Aorta (tissue), 5 donors: ENCODE data around the gene PLOD3. TPM values are rescaled to one million over a fixed set of nuclear protein-coding genes. Genes with fewer than 3 reads are reported as not detected.

ENCODE experiments used
- ATAC-seq: fragments of 200-7000 bp; cut with Tn5 transposase; one replicate; pipeline ENCODE4 v1.9.1; 2022; ENCODE audit warnings: moderate library complexity; ENCODE audit not compliant: low FRiP score
- DNase-seq, 2 donors: peaks; one replicate each; pipeline ENCODE4 v3.0.0-alpha.2; 2020
- H3K27ac ChIP-seq, 2 donors: one replicate each; pipeline ENCODE4 v1.5.1; 2013; ENCODE audit warnings: low read length in 2 of 2, mild to moderate bottlenecking in 2 of 2, moderate library complexity in 2 of 2, control low read depth in 1 of 2, inconsistent platforms in 1 of 2, low read depth in 1 of 2
- H3K27me3 ChIP-seq, 2 donors: one replicate each; pipeline ENCODE4 v1.6.1; 2013; ENCODE audit warnings: control low read depth in 1 of 2, low read length in 1 of 2, mild to moderate bottlenecking in 1 of 2, moderate library complexity in 1 of 2; ENCODE audit not compliant: insufficient read depth in 2 of 2, control insufficient read depth in 1 of 2
- H3K36me3 ChIP-seq, 2 donors: one replicate each; pipeline ENCODE4 v1.6.1; 2013; ENCODE audit warnings: control low read depth in 1 of 2, low read length in 1 of 2, mild to moderate bottlenecking in 1 of 2; ENCODE audit not compliant: insufficient read depth in 2 of 2, control insufficient read depth in 1 of 2
- H3K4me1 ChIP-seq, 2 donors: one replicate each; pipeline ENCODE4 v1.6.1; 2013; ENCODE audit warnings: low read length in 2 of 2, control low read depth in 1 of 2, mild to moderate bottlenecking in 1 of 2, moderate library complexity in 1 of 2; ENCODE audit not compliant: insufficient read depth in 2 of 2, control insufficient read depth in 1 of 2
- H3K4me3 ChIP-seq, 2 donors: one replicate each; pipeline ENCODE4 v1.5.1; 2013; ENCODE audit warnings: low read length in 2 of 2, control low read depth in 1 of 2, mild to moderate bottlenecking in 1 of 2
- H3K9me3 ChIP-seq: one replicate; pipeline ENCODE4 v1.6.1; 2013; ENCODE audit warnings: mild to moderate bottlenecking, low read length; ENCODE audit not compliant: control insufficient read depth
- WGBS, 2 donors: extraction: QIAGEN DNeasy Blood & Tissue Kit; methylation state at CpG; one replicate each; pipeline ENCODE4 v1.1.7; 2013; 5-methylcytosine and 5-hydroxymethylcytosine counted together
- intact Hi-C, 2 donors: fragments of 100-400 bp; cut with DNase I; formaldehyde crosslinking; loops; one replicate each; pipeline versions ENCODE4 v1.14.2 to v1.15.0; 2022
- polyA plus RNA-seq, 2 donors: library from polyadenylated mRNA; stranded (reverse); fragments of 200-250 nt; gene quantifications; one replicate each; pipeline ENCODE4 v1.2.3, GENCODE V29; 2013
- total RNA-seq, 2 donors: library from RNA; stranded (reverse); fragmentation: NEBNext Ultra II Directional; extraction: Animal tissue kit (Norgen Biotek cat#: 25700); gene quantifications; one replicate each; pipeline ENCODE4 v1.2.1, GENCODE V29; 2021
- donor health status: healthy with polysubstance abuse.
- donor health status: Bipolar disorder and iron deficiency.
- donor health status: DM: no; HTN: no; CAD: no.
- donor health status: DM: no; HTN: no; CAD: no.
- donor health status: DM: yes; HTN: yes; CAD: no.

PLOD3 gene
- total and polyA plus RNA-seq, 4 donors, result 27.2 to 70.6 (median 50.1) TPM

GRCh38 chr7:101165958-101166647, 51.3 kb downstream of the PLOD3 start:
- DNase-seq, result no peak
- peaks cover 0 to 11% of the 10 kb centered on the region in 2 donors for H3K27me3 ChIP-seq
- H3K4me3 ChIP-seq, result no peak overlapping the region
- H3K4me1 ChIP-seq, result no peaks in the 10 kb centered on the region
- WGBS, 2 donors, result 1% methylated on average over 33 to 38 of the region's 38 CpGs
- ATAC-seq, result no peak
- no peak overlapping the region for H3K27ac ChIP-seq
- intact Hi-C loops, result loop anchor here in 1 of 2 donors (10.0 kb wide), 1 partner anchor 271 kb away; the partner anchor contains the start of gene ACHE
- no peaks in the 10 kb centered on the region for H3K36me3 ChIP-seq
- H3K9me3 ChIP-seq, result no peaks in the 10 kb centered on the region

- H3K9me3 ChIP-seq, result no peaks in the 10 kb centered on the region
- peaks cover 0 to 11% of the 10 kb centered on the region in 2 donors for H3K27me3 ChIP-seq
- intact Hi-C loops, result loop anchor here in 1 of 2 donors (10.0 kb wide), 1 partner anchor 271 kb away; the partner anchor contains the start of gene ACHE
- H3K27ac ChIP-seq, result no peak within 1 kb of the TSS
- H3K4me1 ChIP-seq, result no peaks in the 10 kb centered on the region
- WGBS, 2 donors, result 2% methylated on average over 69 to 74 of the region's 74 CpGs
- ATAC-seq, result peak; percentile 92
- peak; percentile 95 to 98 for DNase-seq
- no peaks in the 10 kb centered on the region for H3K36me3 ChIP-seq
- no peak within 1 kb of the TSS for H3K4me3 ChIP-seq
Observed at GRCh38 chr7:101165075-101165957, 52.1 kb downstream of the PLOD3 start, which contains the start of gene VGF. TSS of gene VGF (minus strand) at chr7:101165569. CDS start at chr7:101164843, 726 bp downstream.

- peak in 1 of 2 donors; percentile 81 for DNase-seq
- intact Hi-C loops, result loop anchor here in 1 of 2 donors (10.0 kb wide), 1 partner anchor 269 kb away; the partner anchor contains the start of gene ACHE
Observed at GRCh38 chr7:101164071-101164840, 53.1 kb downstream of the PLOD3 start.

GRCh38 chr7:101163279-101164070, 53.9 kb downstream of the PLOD3 start:
- peaks cover 2% of the 10 kb centered on the region in 2 donors for H3K36me3 ChIP-seq
- no peak for DNase-seq
- H3K27me3 ChIP-seq, result peaks cover 0 to 11% of the 10 kb centered on the region in 2 donors
- 1% methylated on average over 56 to 92 of the region's 92 CpGs for WGBS, 2 donors
- intact Hi-C loops, result loop anchor here in 1 of 2 donors (10.0 kb wide), 1 partner anchor 269 kb away; the partner anchor contains the start of gene ACHE
- no peaks in the 10 kb centered on the region for H3K9me3 ChIP-seq
- H3K4me1 ChIP-seq, result no peaks in the 10 kb centered on the region
- no peak overlapping the region for H3K27ac ChIP-seq
- ATAC-seq, result no peak
- H3K4me3 ChIP-seq, result peak overlapping the region in 1 of 2 donors; percentile 2

More at GRCh38 chr7:101164071-101164840, 53.1 kb downstream of the PLOD3 start:
- H3K36me3 ChIP-seq, result no peaks in the 10 kb centered on the region
- H3K4me3 ChIP-seq, result no peak overlapping the region
- WGBS, 2 donors, result 1 to 2% methylated on average over 74 to 75 of the region's 75 CpGs
- no peak overlapping the region for H3K27ac ChIP-seq
- no peaks in the 10 kb centered on the region for H3K9me3 ChIP-seq
- peaks cover 0 to 11% of the 10 kb centered on the region in 2 donors for H3K27me3 ChIP-seq
- no peak for ATAC-seq
- no peaks in the 10 kb centered on the region for H3K4me1 ChIP-seq

- H3K9me3 ChIP-seq, result no peaks in the 10 kb centered on the region
- DNase-seq, result no peak
- no peak for ATAC-seq
- peak overlapping the region in 1 of 2 donors; percentile 2 for H3K4me3 ChIP-seq
- intact Hi-C loops, result loop anchor here in 1 of 2 donors (10.0 kb wide), 1 partner anchor 268 kb away; the partner anchor contains the start of gene ACHE
- 5 to 11% methylated on average over 28 to 74 of the region's 74 CpGs for WGBS, 2 donors
- H3K27me3 ChIP-seq, result peaks cover 0 to 11% of the 10 kb centered on the region in 2 donors
- H3K27ac ChIP-seq, result no peak overlapping the region
- peaks cover 2% of the 10 kb centered on the region in 2 donors for H3K36me3 ChIP-seq
- H3K4me1 ChIP-seq, result no peaks in the 10 kb centered on the region
Observed at GRCh38 chr7:101162551-101163278, 54.7 kb downstream of the PLOD3 start.

DNA sequence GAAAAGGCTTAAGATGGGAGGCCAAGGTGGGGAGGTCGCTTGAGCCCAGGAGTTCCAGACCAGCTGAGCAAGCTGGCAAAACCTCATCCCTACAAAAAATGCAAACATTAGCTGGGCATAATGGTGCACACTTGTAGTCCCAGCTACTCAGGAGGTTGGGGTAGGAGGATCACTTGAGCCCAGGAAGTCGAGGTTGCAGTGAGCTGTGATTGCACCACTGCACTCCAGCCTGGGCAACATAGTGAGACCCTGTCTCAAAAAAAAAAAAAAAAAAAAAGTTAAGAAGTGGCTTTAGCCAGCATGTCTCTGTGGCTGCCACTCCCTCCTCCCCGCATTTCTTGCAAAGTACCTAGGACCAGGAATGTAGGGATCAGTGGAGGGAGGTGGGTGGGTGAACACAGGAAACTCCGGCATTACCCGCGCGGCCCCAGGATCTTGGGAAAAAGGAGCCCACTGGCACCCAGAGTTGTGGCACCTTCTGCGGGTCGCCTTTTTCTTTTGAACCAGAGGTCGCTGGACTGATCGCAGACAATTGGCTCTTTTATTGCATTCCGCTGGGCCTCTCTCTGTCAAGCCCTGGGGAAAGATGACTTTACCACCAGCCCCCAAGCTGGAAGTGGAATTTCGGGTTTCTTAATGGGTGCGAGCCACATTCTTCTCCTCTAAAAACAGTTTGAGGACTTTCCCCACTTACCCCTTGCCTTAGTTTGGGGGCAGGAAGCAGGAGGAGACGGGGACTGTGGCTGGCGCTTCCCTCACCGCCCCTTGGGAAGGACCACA, 55.5 kb downstream of the PLOD3 start:
- intact Hi-C loops, result loop anchor here in 1 of 2 donors (10.0 kb wide), 1 partner anchor 267 kb away; the partner anchor contains the start of gene ACHE
- DNase-seq, result no peak
- Histone ChIP-seq H3K36me3 (peaks cover 2% of the 10 kb centered on the region in 2 donors), H3K27me3 (peaks cover 0 to 11% of the 10 kb centered on the region in 2 donors), H3K9me3 (no peaks in the 10 kb centered on the region), H3K27ac (no peak overlapping the region), H3K4me3 (no peak overlapping the region), H3K4me1 (no peaks in the 10 kb centered on the region)
- no peak for ATAC-seq
- WGBS, 2 donors, result 86 to 89% methylated on average over 17 of the region's 17 CpGs

GRCh38 chr7:101160910-101161309, 56.5 kb downstream of the PLOD3 start:
- intact Hi-C loops, result loop anchor here in 1 of 2 donors (10.0 kb wide), 1 partner anchor 266 kb away; the partner anchor contains the start of gene ACHE
- ATAC-seq, result no peak

More at GRCh38 chr7:101160910-101161309, 56.5 kb downstream of the PLOD3 start:
- Histone ChIP-seq H3K9me3 (no peaks in the 10 kb centered on the region), H3K4me3 (no peak overlapping the region), H3K36me3 (peaks cover 2% of the 10 kb centered on the region in 2 donors), H3K27me3 (peaks cover 0 to 11% of the 10 kb centered on the region in 2 donors), H3K4me1 (no peaks in the 10 kb centered on the region), H3K27ac (no peak overlapping the region)
- DNase-seq, result no peak
